SJSA1 (cell line): ENCODE measurements around the gene AGTPBP1. TPM values are rescaled to one million over a fixed set of nuclear protein-coding genes. Genes with fewer than 3 reads are reported as not detected.
"Not testable (repeated sequence)": the region's sequence is repeated elsewhere in the genome, so short reads cannot be mapped to it uniquely, and the experiment has no call there.

Experiments
- DNase-seq, 2 experiments: peaks; one replicate each; pipeline ENCODE4 v3.0.0-alpha.2; 2015 to 2020; ENCODE audit warnings: low spot score in 2 of 2, low read depth in 1 of 2
- H3K27ac ChIP-seq: fragments of 250-450 bp; sonication (Bioruptor Pico); 2 replicates; pipeline ENCODE4 v1.5.1; 2020; ENCODE audit warnings: mild to moderate bottlenecking, moderate library complexity
- H3K27me3 ChIP-seq: fragments of 250-450 bp; sonication (Bioruptor Pico); replicated peaks from 2 replicates; pipeline ENCODE4 v1.5.1; 2020; ENCODE audit warnings: mild to moderate bottlenecking, moderate library complexity
- H3K36me3 ChIP-seq: fragments of 250-450 bp; sonication (Bioruptor Pico); 2 replicates; pipeline ENCODE4 v1.5.1; 2020; ENCODE audit warnings: mild to moderate bottlenecking
- H3K4me1 ChIP-seq: fragments of 250-450 bp; sonication (Bioruptor Pico); replicated peaks from 2 replicates; pipeline ENCODE4 v1.6.1; 2021; ENCODE audit warnings: mild to moderate bottlenecking
- H3K4me3 ChIP-seq: fragments of 250-450 bp; sonication (Bioruptor Pico); 2 replicates; pipeline ENCODE4 v1.5.1; 2020; ENCODE audit warnings: mild to moderate bottlenecking
- H3K9me3 ChIP-seq: fragments of 250-450 bp; sonication (Bioruptor Pico); replicated peaks from 2 replicates; pipeline ENCODE4 v1.5.1; 2020; ENCODE audit warnings: mild to moderate bottlenecking
- total RNA-seq: library from RNA; depleted of rRNA; stranded (reverse); fragments of >200 nt; shearing (Covaris generic); gene quantifications from 2 replicates; pipeline ENCODE4 v1.2.3, GENCODE V29; 2014

AGTPBP1 gene
- total RNA-seq, 1 experiment from 2014 or later, result 11.2 TPM

GRCh38 chr9:85577353-85577952 lies 164.3 kb downstream of the AGTPBP1 start:
- DNase-seq, result no peak
- H3K4me3 ChIP-seq, result no peak overlapping the region

GRCh38 chr9:85575868-85576267 lies 165.9 kb downstream of the AGTPBP1 start:
- Histone ChIP-seq H3K27ac (no peak overlapping the region), H3K9me3 (no peaks in the 10 kb centered on the region), H3K27me3 (no peaks in the 10 kb centered on the region), H3K4me3 (no peak overlapping the region), H3K36me3 (no peaks in the 10 kb centered on the region), H3K4me1 (no peaks in the 10 kb centered on the region)
- DNase-seq, result no peak

More at GRCh38 chr9:85577353-85577952, 164.3 kb downstream of the AGTPBP1 start:
- Histone ChIP-seq H3K27me3 (no peaks in the 10 kb centered on the region), H3K36me3 (no peaks in the 10 kb centered on the region), H3K27ac (no peak overlapping the region), H3K9me3 (no peaks in the 10 kb centered on the region), H3K4me1 (no peaks in the 10 kb centered on the region)

DNA sequence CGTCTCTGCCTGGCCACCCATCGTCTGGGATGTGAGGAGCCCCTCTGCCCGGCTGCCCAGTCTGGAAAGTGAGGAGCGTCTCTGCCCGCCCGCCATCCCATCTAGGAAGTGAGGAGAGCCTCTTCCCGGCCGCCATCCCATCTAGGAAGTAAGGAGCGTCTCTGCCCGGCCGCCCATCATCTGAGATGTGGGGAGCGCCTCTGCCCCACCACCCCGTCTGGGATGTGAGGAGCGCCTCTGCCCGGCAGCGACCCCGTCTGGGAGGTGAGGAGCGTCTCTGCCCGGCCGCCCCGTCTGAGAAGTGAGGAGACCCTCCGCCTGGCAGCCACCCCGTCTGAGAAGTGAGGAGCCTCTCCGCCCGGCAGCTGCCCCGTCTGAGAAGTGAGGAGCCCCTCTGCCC lies 168.2 kb downstream of the AGTPBP1 start:
- H3K36me3 ChIP-seq, H3K9me3 ChIP-seq, H3K4me3 ChIP-seq, H3K27me3 ChIP-seq, H3K27ac ChIP-seq, DNase-seq, H3K4me1 ChIP-seq: not testable (repeated sequence)

DNA sequence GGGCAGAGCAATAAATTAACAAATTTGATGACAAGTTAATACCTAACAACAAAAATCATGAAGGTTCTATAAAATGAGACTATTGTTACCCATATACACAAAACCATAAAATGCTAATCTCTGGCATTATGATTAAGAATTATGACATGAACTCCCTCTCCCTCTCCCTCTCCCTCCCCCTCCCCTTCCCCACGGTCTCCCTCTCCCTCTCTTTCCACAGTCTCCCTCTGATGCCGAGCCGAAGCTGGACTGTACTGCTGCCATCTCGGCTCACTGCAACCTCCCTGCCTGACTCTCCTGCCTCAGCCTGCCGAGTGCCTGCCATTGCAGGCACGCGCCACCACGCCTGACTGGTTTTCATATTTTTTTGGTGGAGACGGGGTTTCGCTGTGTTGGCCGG lies 168.8 kb downstream of the AGTPBP1 start:
- not testable (repeated sequence) for H3K27ac ChIP-seq, H3K4me1 ChIP-seq, H3K4me3 ChIP-seq, H3K9me3 ChIP-seq, H3K36me3 ChIP-seq, H3K27me3 ChIP-seq, DNase-seq

- Histone ChIP-seq H3K4me1 (no peaks in the 10 kb centered on the region), H3K9me3 (no peaks in the 10 kb centered on the region), H3K4me3 (no peak overlapping the region), H3K27ac (no peak overlapping the region), H3K27me3 (no peaks in the 10 kb centered on the region), H3K36me3 (no peaks in the 10 kb centered on the region)
- no peak for DNase-seq
These were observed 171.8 kb downstream of the AGTPBP1 start for GRCh38 chr9:85569988-85570387.

GRCh38 chr9:85559526-85559925 lies 182.2 kb downstream of the AGTPBP1 start:
- H3K27me3 ChIP-seq, result no peaks in the 10 kb centered on the region
- H3K4me1 ChIP-seq, result no peaks in the 10 kb centered on the region
- no peaks in the 10 kb centered on the region for H3K9me3 ChIP-seq
- no peak for DNase-seq
- H3K4me3 ChIP-seq, result no peak overlapping the region
- H3K36me3 ChIP-seq, result no peaks in the 10 kb centered on the region
- H3K27ac ChIP-seq, result no peak overlapping the region

DNA sequence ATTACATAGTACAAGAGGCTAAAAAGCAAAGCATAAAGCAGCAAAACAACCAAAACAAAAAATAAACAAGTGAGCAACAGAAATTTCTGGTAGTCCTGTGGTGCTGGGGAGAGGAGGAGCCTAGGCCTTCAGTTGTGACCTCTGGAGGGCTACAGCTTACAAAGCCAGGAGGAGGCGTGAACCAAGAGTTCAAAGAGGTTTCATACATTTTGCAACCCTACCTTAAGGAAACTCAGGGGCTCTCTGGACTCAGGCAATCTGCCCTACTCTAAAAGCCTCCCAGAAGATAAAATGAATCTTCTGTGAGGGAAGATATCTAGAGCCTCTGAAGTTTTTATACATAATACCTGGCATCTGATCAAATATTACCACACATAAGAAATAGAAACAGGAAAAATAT lies 187.4 kb downstream of the AGTPBP1 start:
- H3K36me3 ChIP-seq, result no peaks in the 10 kb centered on the region
- no peaks in the 10 kb centered on the region for H3K27me3 ChIP-seq
- no peak overlapping the region for H3K27ac ChIP-seq
- no peak overlapping the region for H3K4me3 ChIP-seq
- no peaks in the 10 kb centered on the region for H3K4me1 ChIP-seq
- DNase-seq, result no peak
- no peaks in the 10 kb centered on the region for H3K9me3 ChIP-seq

DNA sequence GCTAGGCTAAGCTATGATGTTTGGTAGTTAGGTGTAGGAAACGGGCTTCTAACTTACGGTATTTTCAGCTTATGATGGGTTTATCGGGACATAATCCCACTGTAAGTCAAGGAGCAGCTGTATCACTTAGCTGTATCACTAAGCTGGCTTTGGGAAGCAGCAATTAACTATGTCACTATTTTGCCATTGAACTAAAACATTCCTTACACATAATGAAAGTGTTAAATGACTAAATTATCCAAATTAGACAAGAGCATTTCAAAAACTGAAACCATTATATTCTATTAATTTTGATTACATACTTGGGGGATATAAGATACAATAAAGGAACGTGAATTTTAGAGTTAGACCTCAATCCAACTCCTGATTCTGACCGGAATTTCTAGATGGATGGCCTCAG lies 188.3 kb downstream of the AGTPBP1 start:
- Histone ChIP-seq H3K4me1 (no peaks in the 10 kb centered on the region), H3K4me3 (no peak overlapping the region), H3K27ac (no peak overlapping the region), H3K9me3 (no peaks in the 10 kb centered on the region), H3K36me3 (no peaks in the 10 kb centered on the region), H3K27me3 (no peaks in the 10 kb centered on the region)
- DNase-seq, result no peak

DNA sequence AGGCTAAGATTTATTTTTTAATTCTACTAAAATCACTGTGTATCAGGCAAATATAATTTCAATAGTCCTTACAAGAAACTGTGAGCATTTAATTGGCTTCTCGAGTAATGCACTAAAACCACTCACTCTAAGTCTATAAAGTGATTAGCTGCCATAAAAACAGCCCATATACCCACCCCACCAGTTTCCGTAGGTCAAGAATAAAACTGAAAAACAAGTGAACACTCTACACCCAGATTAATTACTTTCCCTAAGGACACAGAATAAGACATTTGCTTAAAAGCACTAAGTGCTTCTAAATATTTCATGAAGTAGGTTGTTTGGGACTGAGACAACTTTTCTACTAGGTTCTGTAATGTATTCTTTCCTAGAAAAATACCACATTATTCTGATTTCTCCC lies 194.2 kb downstream of the AGTPBP1 start:
- Histone ChIP-seq H3K9me3 (no peaks in the 10 kb centered on the region), H3K27me3 (no peaks in the 10 kb centered on the region), H3K4me1 (peaks cover 8% of the 10 kb centered on the region), H3K36me3 (no peaks in the 10 kb centered on the region), H3K27ac (no peak overlapping the region), H3K4me3 (no peak overlapping the region)
- DNase-seq, result no peak

- Histone ChIP-seq H3K4me1 (peaks cover 21% of the 10 kb centered on the region), H3K9me3 (no peaks in the 10 kb centered on the region), H3K4me3 (no peak overlapping the region), H3K36me3 (no peaks in the 10 kb centered on the region), H3K27me3 (no peaks in the 10 kb centered on the region), H3K27ac (no peak overlapping the region)
- DNase-seq, result peak in 1 of 2 experiments; percentile 4
These were observed 198.6 kb downstream of the AGTPBP1 start for GRCh38 chr9:85543196-85543595.

- DNase-seq, result peak in 1 of 2 experiments; percentile 58
- H3K36me3 ChIP-seq, result no peaks in the 10 kb centered on the region
- peaks cover 21% of the 10 kb centered on the region for H3K4me1 ChIP-seq
- no peaks in the 10 kb centered on the region for H3K27me3 ChIP-seq
- H3K4me3 ChIP-seq, result no peak overlapping the region
- H3K9me3 ChIP-seq, result no peaks in the 10 kb centered on the region
- peak overlapping the region; percentile 37; the same call in 1 of the 2 replicates for H3K27ac ChIP-seq
These were observed 199.9 kb downstream of the AGTPBP1 start for GRCh38 chr9:85541876-85542275.

DNA sequence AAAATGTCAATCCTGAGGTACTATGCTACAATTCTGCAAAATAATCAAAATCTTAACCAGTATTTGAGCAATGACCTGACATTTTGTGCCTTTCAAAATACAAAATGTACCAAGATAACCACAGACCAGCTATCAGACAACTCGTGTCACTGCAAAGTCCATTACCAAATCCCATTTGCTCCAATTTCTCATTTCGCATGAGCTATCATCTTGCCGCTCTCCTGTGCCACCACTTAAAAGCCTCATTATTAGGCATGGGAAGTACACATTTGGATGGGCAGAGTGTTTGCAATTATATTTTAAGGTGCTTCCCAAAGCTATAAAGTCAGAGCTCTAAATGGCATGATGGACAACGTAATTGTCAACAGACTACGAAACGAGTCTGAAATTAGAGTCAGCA lies 205.2 kb downstream of the AGTPBP1 start:
- Histone ChIP-seq H3K27ac (no peak overlapping the region), H3K9me3 (no peaks in the 10 kb centered on the region), H3K4me3 (no peak overlapping the region), H3K36me3 (no peaks in the 10 kb centered on the region), H3K4me1 (peaks cover 15% of the 10 kb centered on the region), H3K27me3 (no peaks in the 10 kb centered on the region)
- DNase-seq, result no peak

GRCh38 chr9:85536076-85536475 lies 205.7 kb downstream of the AGTPBP1 start:
- H3K9me3 ChIP-seq, result no peaks in the 10 kb centered on the region
- no peaks in the 10 kb centered on the region for H3K36me3 ChIP-seq
- no peak overlapping the region for H3K27ac ChIP-seq
- H3K4me3 ChIP-seq, result no peak overlapping the region
- H3K27me3 ChIP-seq, result no peaks in the 10 kb centered on the region
- H3K4me1 ChIP-seq, result peaks cover 11% of the 10 kb centered on the region
- DNase-seq, result peak; percentile 42 to 49

- no peak overlapping the region for H3K27ac ChIP-seq
- peaks cover 9% of the 10 kb centered on the region for H3K4me1 ChIP-seq
- DNase-seq, result no peak
These were observed 207.4 kb downstream of the AGTPBP1 start for GRCh38 chr9:85534340-85534739.

DNA sequence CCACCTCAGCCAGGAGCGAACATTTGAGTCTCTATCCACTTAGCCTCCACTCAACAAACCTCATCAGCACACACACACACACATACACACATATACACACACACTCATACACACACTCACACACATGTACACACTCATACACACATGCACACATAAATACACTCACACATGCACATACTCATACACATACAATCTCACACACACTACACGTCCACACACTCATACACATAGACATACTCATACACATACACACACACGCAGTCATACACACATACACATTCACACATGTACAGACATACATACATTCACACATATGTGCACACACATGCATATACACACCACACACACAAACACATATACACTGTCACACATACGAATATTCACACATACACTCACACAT lies 208.2 kb downstream of the AGTPBP1 start:
- no peak for DNase-seq
- H3K4me1 ChIP-seq, result peaks cover 9% of the 10 kb centered on the region
- H3K27ac ChIP-seq, result no peak overlapping the region
- H3K36me3 ChIP-seq, result no peaks in the 10 kb centered on the region
- H3K9me3 ChIP-seq, result no peaks in the 10 kb centered on the region
- H3K4me3 ChIP-seq, result no peak overlapping the region
- no peaks in the 10 kb centered on the region for H3K27me3 ChIP-seq

More at GRCh38 chr9:85534340-85534739, 207.4 kb downstream of the AGTPBP1 start:
- Histone ChIP-seq H3K9me3 (no peaks in the 10 kb centered on the region), H3K27me3 (no peaks in the 10 kb centered on the region), H3K4me3 (no peak overlapping the region), H3K36me3 (no peaks in the 10 kb centered on the region)
